Measurements from ENCODE around the gene DPYSL4.
"Not testable (repeated sequence)": the region's sequence is repeated elsewhere in the genome, so short reads cannot be mapped to it uniquely, and the experiment has no call there.

Gene DPYSL4

GRCh38 chr10:132149271-132149670 is 37.5 kb upstream of the DPYSL4 start:
- in situ Hi-C loops (cut with MboI; ENCODE audit: low sequenced_read_pairs): no loop called here

GRCh38 chr10:132149917-132150316 is 36.8 kb upstream of the DPYSL4 start:
- in situ Hi-C loops (cut with MboI; ENCODE audit: low sequenced_read_pairs): no loop called here

- in situ Hi-C loops (cut with MboI; ENCODE audit: low sequenced_read_pairs): no loop called here
These were observed 36.0 kb upstream of the DPYSL4 start for GRCh38 chr10:132150777-132151176.

GRCh38 chr10:132151286-132151950 is 35.3 kb upstream of the DPYSL4 start:
- in situ Hi-C loops (cut with MboI; ENCODE audit: low sequenced_read_pairs): no loop called here

GRCh38 chr10:132151951-132152505 is 34.7 kb upstream of the DPYSL4 start:
- in situ Hi-C loops (cut with MboI; ENCODE audit: low sequenced_read_pairs): no loop called here

- in situ Hi-C loops (cut with MboI; ENCODE audit: low sequenced_read_pairs): no loop called here
These were observed 33.7 kb upstream of the DPYSL4 start for GRCh38 chr10:132152896-132153580.

GRCh38 chr10:132153616-132154217 is 33.0 kb upstream of the DPYSL4 start:
- in situ Hi-C loops (cut with MboI; ENCODE audit: low sequenced_read_pairs): no loop called here

- in situ Hi-C loops (cut with MboI; ENCODE audit: low sequenced_read_pairs): no loop called here
These were observed 32.3 kb upstream of the DPYSL4 start for GRCh38 chr10:132154440-132154839.

- in situ Hi-C loops (cut with MboI; ENCODE audit: low sequenced_read_pairs): no loop called here
These were observed 31.8 kb upstream of the DPYSL4 start for GRCh38 chr10:132154931-132155330.

GRCh38 chr10:132155723-132156381 is 30.9 kb upstream of the DPYSL4 start:
- in situ Hi-C loops (cut with MboI; ENCODE audit: low sequenced_read_pairs): no loop called here

GRCh38 chr10:132156382-132156781 is 30.4 kb upstream of the DPYSL4 start:
- in situ Hi-C loops (cut with MboI; ENCODE audit: low sequenced_read_pairs): no loop called here

GRCh38 chr10:132157101-132157500 is 29.6 kb upstream of the DPYSL4 start:
- in situ Hi-C loops (cut with MboI; ENCODE audit: low sequenced_read_pairs): no loop called here

GRCh38 chr10:132158122-132158741 is 28.5 kb upstream of the DPYSL4 start:
- in situ Hi-C loops (cut with MboI; ENCODE audit: low sequenced_read_pairs): no loop called here

GRCh38 chr10:132158823-132159222 is 27.9 kb upstream of the DPYSL4 start:
- in situ Hi-C loops (cut with MboI; ENCODE audit: low sequenced_read_pairs): no loop called here

- in situ Hi-C loops (cut with MboI; ENCODE audit: low sequenced_read_pairs): not testable (repeated sequence)
These were observed 27.2 kb upstream of the DPYSL4 start for GRCh38 chr10:132159302-132160230.

- in situ Hi-C loops (cut with MboI; ENCODE audit: low sequenced_read_pairs): not testable (repeated sequence)
These were observed 26.5 kb upstream of the DPYSL4 start for GRCh38 chr10:132160231-132160630.

- in situ Hi-C loops (cut with MboI; ENCODE audit: low sequenced_read_pairs): not testable (repeated sequence)
These were observed 25.7 kb upstream of the DPYSL4 start for GRCh38 chr10:132160834-132161622.

GRCh38 chr10:132162021-132162531 is 24.7 kb upstream of the DPYSL4 start:
- in situ Hi-C loops (cut with MboI; ENCODE audit: low sequenced_read_pairs): no loop called here

Measured in HL-60/S4 (cell line).